Tibial nerve (tissue), 4 donors: Measurements from ENCODE around the gene DHRS7C. TPM values are rescaled to one million over a fixed set of nuclear protein-coding genes. Genes with fewer than 3 reads are reported as not detected.

Experiments
- DNase-seq, 2 donors: peaks; one replicate each; pipeline ENCODE4 v3.0.0-alpha.2; 2019; ENCODE audit warnings: low spot score in 2 of 2
- H3K27ac ChIP-seq, 4 donors: fragments of 200-600 bp; sonication (generic) in 3 of 4; one replicate each; pipeline ENCODE4 v1.5.1; 2017 to 2019; ENCODE audit warnings: mild to moderate bottlenecking in 1 of 4
- H3K27me3 ChIP-seq, 2 donors: fragments of 200-600 bp; sonication (generic) in 1 of 2; one replicate each; pipeline versions ENCODE4 v1.5.1 to v1.6.0; 2017 to 2019
- H3K36me3 ChIP-seq, 3 donors: fragments of 200-600 bp; sonication (generic); one replicate each; pipeline ENCODE4 v1.5.1; 2018 to 2019
- H3K4me1 ChIP-seq, 4 donors: fragments of 200-600 bp; sonication (generic) in 3 of 4; one replicate each; pipeline ENCODE4 v1.5.1; 2017 to 2019
- H3K4me3 ChIP-seq, 4 donors: fragments of 200-600 bp; sonication (generic) in 3 of 4; one replicate each; pipeline ENCODE4 v1.5.1; 2017 to 2019; ENCODE audit warnings: mild to moderate bottlenecking in 1 of 4, moderate library complexity in 1 of 4
- H3K9me3 ChIP-seq, 4 donors: fragments of 200-600 bp; sonication (generic) in 3 of 4; one replicate each; pipeline ENCODE4 v1.5.1; 2017 to 2019
- EP300 ChIP-seq, 2 donors: sonication (generic); formaldehyde crosslinking; IDR thresholded peaks; one replicate each; pipeline ENCODE4 v1.6.1; 2017; ENCODE audit warnings: antibody characterized with exemption in 2 of 2, mild to moderate bottlenecking in 1 of 2
- POLR2A ChIP-seq, 2 donors: fragments of 450-650 bp; IDR thresholded peaks; one replicate each; pipeline ENCODE4 v1.6.1; 2017; ENCODE audit warnings: antibody characterized with exemption in 2 of 2, mild to moderate bottlenecking in 2 of 2, moderate library complexity in 2 of 2
- WGBS, 2 donors: methylation state at CpG; one replicate each; pipeline ENCODE4 v1.1.5; 2018; 5-methylcytosine and 5-hydroxymethylcytosine counted together
- total RNA-seq, 4 donors: library from RNA; depleted of rRNA; stranded (reverse); fragments of >200 nt; gene quantifications; one replicate each; pipeline ENCODE4 v1.1.0, GENCODE V29; 2016
- TF ChIP-seq, protein P1 (sequence below), 5 experiments: fragments of 200-600 bp in 3 of 5; fragments of 450-650 bp in 2 of 5; sonication (generic) in 3 of 5; IDR thresholded peaks; one replicate each; pipeline ENCODE4 v1.5.1; 2016 to 2019; ENCODE audit warnings: antibody characterized with exemption in 5 of 5, mild to moderate bottlenecking in 3 of 5, moderate library complexity in 2 of 5

The DHRS7C gene, protein sequence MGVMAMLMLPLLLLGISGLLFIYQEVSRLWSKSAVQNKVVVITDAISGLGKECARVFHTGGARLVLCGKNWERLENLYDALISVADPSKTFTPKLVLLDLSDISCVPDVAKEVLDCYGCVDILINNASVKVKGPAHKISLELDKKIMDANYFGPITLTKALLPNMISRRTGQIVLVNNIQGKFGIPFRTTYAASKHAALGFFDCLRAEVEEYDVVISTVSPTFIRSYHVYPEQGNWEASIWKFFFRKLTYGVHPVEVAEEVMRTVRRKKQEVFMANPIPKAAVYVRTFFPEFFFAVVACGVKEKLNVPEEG
- not detected for total RNA-seq

DNA sequence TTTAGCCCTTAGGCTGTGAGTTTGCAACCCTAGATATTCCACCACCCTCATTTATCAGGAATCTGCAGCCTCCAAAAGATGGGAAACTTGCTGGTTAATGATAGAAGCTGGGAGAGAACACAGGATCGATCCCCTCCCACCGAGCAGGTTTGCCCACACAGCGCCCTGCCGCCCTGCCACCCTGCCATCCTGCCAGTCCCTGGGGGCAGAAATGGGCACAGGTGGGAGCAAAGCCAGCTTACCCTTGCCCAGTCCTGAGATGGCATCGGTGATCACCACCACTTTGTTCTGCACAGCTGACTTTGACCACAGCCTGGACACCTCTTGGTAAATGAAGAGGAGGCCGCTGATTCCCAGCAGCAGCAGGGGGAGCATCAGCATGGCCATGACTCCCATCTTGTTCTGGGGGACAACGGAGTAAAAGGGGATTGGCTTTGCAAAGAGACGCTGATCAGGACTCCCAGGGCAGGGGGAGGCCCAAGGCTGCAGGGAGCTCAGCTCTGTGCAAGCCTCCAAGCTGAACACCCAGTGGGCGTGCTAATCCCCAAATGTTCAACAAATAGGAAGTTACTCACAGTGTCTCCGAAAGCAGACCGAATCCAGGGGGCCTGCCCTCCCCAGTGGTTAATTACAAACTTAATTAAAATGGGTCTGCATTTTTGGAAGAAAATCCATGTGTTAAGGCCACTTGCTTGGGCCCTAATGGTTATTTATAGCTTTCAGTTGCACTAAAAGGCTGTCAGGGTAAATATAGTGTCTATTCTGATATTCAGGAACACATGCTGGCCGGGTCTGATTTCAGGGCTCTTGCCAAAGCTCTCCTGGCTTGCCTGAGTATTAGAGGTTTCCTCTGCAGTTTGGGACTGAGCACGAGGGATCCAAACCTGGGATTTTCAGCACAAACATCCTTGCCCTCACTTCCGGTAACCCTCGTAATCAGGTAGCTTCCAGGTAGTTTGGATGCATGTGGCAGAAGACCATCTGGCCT is at the start of gene DHRS7C:
TSS of gene DHRS7C (minus strand) at position 704 of the 988 bp plus-strand sequence. CDS start at position 396, 308 bp downstream.
- H3K27ac ChIP-seq: no peak within 1 kb of the TSS
- no peaks in the 10 kb centered on the region for H3K36me3 ChIP-seq
- no peak for DNase-seq
- no peak within 1 kb of the TSS for H3K4me3 ChIP-seq
- 74 to 75% methylated on average over 15 of the region's 15 CpGs for WGBS, 2 donors
- H3K9me3 ChIP-seq: no peaks in the 10 kb centered on the region
- H3K27me3 ChIP-seq: no peaks in the 10 kb centered on the region
- H3K4me1 ChIP-seq: no peaks in the 10 kb centered on the region
- TF ChIP-seq, protein P1, sequence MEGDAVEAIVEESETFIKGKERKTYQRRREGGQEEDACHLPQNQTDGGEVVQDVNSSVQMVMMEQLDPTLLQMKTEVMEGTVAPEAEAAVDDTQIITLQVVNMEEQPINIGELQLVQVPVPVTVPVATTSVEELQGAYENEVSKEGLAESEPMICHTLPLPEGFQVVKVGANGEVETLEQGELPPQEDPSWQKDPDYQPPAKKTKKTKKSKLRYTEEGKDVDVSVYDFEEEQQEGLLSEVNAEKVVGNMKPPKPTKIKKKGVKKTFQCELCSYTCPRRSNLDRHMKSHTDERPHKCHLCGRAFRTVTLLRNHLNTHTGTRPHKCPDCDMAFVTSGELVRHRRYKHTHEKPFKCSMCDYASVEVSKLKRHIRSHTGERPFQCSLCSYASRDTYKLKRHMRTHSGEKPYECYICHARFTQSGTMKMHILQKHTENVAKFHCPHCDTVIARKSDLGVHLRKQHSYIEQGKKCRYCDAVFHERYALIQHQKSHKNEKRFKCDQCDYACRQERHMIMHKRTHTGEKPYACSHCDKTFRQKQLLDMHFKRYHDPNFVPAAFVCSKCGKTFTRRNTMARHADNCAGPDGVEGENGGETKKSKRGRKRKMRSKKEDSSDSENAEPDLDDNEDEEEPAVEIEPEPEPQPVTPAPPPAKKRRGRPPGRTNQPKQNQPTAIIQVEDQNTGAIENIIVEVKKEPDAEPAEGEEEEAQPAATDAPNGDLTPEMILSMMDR (IDR thresholded peaks at IDR 0.05): no peak
- no peak for TF ChIP-seq POLR2A (IDR thresholded peaks at IDR 0.05)
- TF ChIP-seq EP300 (IDR thresholded peaks at IDR 0.05): no peak

DNA sequence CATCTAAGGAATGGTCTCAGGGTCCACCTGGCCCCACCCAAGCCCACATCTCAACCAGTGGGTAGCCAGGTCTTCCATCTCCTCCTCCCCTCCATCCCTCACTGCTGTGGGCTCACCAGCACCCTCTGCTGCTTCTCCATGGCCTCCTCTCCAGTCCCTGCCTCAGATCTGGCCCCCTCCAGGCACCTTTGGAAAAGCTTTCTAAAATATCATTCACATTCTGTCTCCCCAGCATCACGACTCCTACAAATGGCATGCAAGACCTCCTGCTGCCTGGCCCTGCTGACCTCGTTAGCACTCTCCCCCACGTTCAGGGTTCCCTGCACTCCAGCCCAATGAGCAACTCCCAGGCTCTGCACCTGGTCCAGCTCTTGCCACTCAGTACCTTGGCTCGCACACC is 48.0 kb upstream of the DHRS7C start:
- Histone ChIP-seq H3K27me3 (no peaks in the 10 kb centered on the region), H3K4me3 (no peak overlapping the region), H3K9me3 (no peaks in the 10 kb centered on the region), H3K4me1 (peaks cover 0 to 30% (median 7%) of the 10 kb centered on the region in 4 donors), H3K36me3 (no peaks in the 10 kb centered on the region), H3K27ac (no peak overlapping the region)
- no peak for DNase-seq
- TF ChIP-seq, protein P1 (IDR thresholded peaks at IDR 0.05): no peak
- no peak for TF ChIP-seq POLR2A (IDR thresholded peaks at IDR 0.05)
- TF ChIP-seq EP300 (IDR thresholded peaks at IDR 0.05): no peak
- 49 to 55% methylated on average over 4 of the region's 4 CpGs for WGBS, 2 donors

DNA sequence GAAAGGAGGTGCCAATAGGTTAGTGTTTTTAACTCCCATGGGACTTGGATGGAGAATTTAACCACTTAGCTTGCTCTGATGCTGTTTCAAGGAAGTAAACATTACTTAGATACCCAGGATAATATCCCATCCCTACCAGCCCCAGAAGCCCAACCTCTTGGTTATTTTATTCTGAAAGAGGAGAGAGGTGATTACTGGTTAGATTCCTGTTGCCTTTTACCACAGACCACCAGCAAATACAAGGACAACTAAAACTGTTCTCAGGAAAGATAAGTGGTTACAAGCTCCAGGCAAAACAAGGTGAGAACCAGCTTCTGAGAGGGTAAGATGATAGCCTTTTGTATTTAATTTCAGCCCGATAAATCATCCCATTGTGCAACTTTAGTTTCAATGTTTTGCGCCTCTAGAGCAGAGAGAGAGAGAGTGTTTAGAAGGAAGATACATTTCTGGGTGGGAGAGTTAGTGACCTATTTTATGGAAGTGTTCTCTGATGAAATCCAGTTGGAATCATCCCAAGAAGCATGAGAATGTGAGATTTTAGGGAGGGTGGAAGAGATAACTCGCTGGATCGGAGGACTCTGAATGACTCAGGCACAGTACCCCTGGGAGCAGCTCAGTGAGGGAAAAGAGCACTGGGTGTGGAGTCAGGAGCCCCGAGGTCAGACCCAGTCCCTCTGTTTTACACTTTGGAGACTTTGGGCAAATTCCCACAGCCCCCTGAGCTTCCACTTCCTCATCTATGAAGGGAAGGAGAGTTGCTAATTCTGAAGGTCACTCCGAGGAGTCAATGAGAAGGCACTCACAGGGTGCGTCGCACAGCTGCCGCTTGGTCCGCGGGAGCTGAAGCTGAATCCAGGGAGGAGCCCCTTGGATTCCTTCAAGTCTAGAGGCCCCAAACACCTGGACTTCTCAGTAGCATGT is 46.4 kb upstream of the DHRS7C start:
- no peaks in the 10 kb centered on the region for H3K36me3 ChIP-seq
- H3K9me3 ChIP-seq: no peaks in the 10 kb centered on the region
- H3K27me3 ChIP-seq: no peaks in the 10 kb centered on the region
- 55 to 56% methylated on average over 11 of the region's 11 CpGs for WGBS, 2 donors
- H3K4me1 ChIP-seq: peaks cover 0 to 24% (median 4%) of the 10 kb centered on the region in 4 donors
- TF ChIP-seq EP300 (IDR thresholded peaks at IDR 0.05) (peak in 1 of 2 donors; percentile 68), POLR2A (IDR thresholded peaks at IDR 0.05) (no peak)
- DNase-seq: peak in 1 of 2 donors; percentile 51
- no peak overlapping the region for H3K4me3 ChIP-seq
- H3K27ac ChIP-seq: peak overlapping the region in 3 of 4 donors; percentile 25 to 73 (median 50)

DNA sequence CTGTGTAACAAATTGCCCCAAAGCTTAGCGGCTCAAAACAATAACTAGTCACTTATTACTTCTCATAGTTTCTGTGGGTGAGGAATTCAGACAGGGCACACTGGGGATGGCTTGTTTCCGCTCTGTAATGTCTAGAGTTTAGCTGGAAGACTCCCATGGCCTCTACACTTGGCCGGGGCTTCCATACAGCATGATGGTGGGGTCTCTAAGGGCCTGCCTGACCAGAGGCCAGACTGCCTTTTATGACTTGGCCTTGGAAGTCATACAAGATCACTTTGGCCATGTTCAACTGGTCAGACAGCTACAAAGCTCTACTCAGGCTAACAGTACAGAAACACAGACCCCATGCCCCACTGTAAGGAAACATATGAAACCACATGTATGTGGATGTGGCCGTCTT is 42.5 kb upstream of the DHRS7C start:
- Histone ChIP-seq H3K27me3 (no peaks in the 10 kb centered on the region), H3K4me1 (peaks cover 0 to 10% (median 0%) of the 10 kb centered on the region in 4 donors), H3K27ac (no peak overlapping the region), H3K4me3 (no peak overlapping the region), H3K9me3 (no peaks in the 10 kb centered on the region), H3K36me3 (no peaks in the 10 kb centered on the region)
- WGBS, 2 donors: 81 to 95% methylated on average over 4 of the region's 4 CpGs
- no peak for DNase-seq
- TF ChIP-seq EP300 (IDR thresholded peaks at IDR 0.05) (no peak), POLR2A (IDR thresholded peaks at IDR 0.05) (no peak)
- TF ChIP-seq, protein P1 (IDR thresholded peaks at IDR 0.05): no peak

DNA sequence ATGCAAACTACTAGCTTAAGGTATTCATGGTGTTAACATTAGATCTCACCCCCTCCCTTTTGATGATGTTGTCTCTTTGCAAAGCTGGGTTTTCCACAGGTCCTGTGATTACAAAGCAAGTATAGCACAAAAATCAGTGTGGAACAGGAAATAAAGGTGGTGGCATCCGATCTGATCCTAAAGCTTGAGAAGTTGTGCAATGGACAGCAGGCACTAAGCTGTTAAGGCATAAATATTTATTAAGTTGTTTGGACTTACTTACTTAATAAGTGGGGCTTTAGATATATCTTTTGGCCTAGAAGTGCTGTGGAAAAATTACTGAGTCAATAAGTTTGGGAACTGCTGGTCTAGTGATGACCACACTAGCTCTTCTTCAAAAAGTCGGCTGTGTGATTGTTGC is 39.3 kb upstream of the DHRS7C start:
- Histone ChIP-seq H3K27me3 (no peaks in the 10 kb centered on the region), H3K4me3 (no peak overlapping the region), H3K9me3 (no peaks in the 10 kb centered on the region), H3K4me1 (no peaks in the 10 kb centered on the region), H3K36me3 (no peaks in the 10 kb centered on the region), H3K27ac (no peak overlapping the region)
- DNase-seq: no peak
- TF ChIP-seq, protein P1 (IDR thresholded peaks at IDR 0.05): no peak
- no peak for TF ChIP-seq POLR2A (IDR thresholded peaks at IDR 0.05)
- 85 to 86% methylated on average over 2 of the region's 2 CpGs for WGBS, 2 donors
